Cortex of kidney (tissue), 1 donor: ENCODE results near the gene MPP3.
"Not testable (repeated sequence)": the region's sequence is repeated elsewhere in the genome, so short reads cannot be mapped to it uniquely, and the experiment has no call there.

Experiments
- DNase-seq: peaks from one replicate; lab custom pipeline; 2025; lab: John Stamatoyannopoulos, UW

The MPP3 gene

DNA sequence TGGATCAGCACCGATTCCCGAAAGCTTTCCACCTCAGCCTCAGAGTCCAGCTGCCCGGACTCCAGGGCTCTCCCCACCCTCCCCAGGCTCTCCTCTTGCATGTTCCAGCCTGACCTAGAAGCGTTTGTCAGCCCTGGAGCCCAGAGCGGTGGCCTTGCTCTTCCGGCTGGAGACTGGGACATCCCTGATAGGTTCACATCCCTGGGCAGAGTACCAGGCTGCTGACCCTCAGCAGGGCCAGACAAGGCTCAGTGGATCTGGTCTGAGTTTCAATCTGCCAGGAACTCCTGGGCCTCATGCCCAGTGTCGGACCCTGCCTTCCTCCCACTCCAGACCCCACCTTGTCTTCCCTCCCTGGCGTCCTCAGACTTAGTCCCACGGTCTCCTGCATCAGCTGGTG, 29.0 kb upstream of the MPP3 start:
- DNase-seq = no peak

DNA sequence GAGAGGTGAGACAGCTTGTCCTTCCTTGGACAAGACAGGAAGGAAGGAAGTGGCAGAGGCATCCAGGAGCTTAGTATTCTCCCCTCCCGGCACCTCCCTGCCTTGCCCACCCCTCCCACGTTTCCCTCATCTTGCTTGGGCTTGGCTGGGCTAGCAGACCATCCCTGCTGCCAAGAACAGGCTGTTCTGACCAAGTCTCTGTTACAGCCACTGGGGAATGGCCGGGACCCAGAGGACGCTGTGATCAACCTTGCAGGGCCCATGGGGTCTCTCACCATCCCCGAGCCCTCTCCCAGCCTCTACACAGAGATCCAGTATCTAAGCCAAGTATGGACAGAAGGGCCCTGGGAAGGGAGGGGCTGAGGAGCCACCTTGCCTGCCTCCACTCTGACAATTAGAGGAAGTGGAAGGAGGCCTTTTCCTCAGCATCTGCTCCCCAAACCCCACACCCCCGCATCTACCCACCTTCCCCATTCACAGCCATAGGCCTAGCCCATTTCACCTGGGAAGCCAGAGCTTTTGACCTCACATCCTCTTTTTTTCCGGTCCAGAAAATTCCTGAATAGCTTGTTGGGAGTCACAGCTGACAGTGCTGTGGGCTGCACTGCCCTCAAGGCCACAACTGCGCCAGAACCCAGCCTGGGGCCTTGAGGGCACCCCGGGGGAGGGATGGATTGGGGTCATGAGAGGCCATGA, 28.1 kb upstream of the MPP3 start:
- no peak for DNase-seq

DNA sequence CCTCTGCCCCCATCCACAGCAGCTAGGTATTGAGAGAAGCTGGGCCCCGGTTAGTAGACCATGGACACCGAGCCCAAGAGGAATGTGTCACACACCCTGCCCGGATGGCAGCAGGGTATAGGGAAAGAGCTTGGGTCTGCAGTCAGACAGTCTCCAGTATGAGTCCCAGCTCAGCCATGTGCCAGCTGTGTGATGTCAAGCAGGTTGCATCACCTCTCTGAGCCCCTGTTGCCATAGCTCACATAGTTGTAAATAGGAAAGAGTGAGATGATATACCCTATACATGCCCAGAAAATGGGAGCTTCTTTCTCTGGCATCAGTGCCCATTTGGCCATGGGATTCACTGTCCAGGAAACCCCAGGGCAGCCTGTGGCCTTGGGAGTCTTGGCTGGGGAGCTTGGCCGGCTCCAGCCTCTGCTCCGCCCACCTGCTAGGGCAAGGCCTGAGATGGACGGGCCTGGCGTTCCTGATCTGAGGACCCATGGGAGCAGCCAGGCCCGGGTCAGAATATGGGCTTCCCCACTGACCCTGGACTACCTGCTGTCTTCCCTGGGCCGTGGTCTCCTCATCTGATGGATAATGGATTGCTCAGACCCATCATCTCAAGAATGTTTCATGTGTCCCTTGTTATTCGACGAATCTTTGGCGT, 27.3 kb upstream of the MPP3 start:
- DNase-seq = no peak

DNA sequence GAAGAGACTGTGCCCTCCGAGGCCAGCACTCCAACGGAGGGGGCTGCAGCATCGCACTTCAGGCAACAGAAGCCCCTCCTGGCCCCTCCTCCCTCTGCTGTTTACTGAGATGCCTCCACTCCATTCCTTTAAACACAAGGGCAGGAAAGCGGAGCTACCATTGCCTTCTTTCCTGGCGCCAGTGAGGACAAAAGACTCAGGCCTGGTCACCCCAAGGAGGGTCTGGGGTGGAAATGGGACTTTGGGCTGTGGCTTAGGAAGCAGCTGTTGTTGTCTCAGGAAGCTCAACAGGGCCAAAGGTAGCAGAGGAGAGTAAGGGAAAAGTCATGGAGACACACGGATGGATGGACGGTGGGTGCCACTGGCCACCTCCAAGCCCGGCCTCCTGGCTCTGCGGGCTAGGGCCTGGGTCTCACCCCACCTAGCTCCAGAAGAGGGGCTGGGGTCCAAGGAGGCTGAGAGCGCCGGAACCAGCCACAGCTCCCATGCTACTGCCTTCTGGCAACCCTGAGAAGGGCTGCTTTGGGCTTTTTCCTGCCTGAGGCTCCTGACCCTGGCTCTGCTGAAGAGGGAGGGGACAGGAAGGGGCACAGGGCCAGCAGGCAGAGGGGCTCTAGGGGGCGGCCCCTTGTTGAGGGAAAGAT, 25.1 kb upstream of the MPP3 start:
- DNase-seq = no peak

DNA sequence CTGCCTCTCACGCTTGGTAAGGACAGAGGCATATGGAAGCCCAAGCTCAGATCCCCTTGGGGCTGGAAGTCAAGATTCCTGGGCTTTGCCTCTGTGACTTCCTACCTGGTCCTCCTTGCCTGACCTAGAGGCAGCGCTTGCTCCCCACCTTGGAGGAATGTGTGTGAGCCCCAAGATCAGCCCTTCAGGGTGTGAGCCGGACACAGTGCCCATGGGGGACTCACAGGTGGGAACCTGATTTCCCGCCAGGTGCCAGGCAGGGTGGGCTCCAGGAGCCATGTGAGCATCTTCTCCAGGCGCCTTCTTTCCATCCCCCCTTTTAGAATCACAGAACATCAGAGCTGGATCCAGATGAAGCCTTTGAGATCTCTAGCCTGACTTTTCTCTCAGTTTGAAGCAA, 24.2 kb upstream of the MPP3 start:
- DNase-seq = no peak

DNA sequence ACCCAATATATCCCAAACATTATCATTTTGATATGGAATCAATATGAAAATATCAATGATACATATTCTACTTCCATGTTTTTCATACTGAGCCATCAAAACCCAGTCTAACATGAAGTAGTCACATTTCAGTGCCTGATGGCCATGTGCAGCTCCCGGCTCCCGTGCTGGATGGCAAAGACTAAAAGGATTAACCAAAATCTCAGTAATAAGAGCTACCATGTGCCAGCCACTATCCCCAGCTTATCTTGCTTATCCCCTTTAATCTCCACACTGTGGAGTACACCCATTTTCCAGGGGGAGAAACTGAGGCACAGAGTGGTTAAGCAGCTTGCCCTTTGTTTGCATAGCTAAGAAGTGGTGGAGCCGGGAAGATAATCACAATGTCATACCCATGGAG, 23.2 kb upstream of the MPP3 start:
- no peak for DNase-seq

DNA sequence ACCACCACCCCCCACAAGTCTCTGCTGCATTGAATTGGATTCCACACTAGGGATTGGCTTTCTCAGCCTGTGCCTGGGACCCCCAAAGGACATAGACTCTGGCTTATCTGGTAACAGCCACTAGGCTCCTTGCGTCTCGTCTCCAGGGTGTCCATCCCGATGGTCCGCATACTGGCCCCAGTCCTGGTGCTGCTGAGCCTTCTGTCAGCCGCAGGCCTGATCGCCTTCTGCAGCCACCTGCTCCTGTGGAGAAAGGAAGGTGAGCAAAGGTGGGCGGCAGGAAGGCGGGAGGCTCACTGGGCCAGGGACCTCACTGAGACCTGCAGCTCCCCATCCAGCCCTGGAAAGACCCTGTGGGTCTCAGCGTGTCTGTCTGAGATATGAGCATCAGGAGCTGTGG, 22.1 kb upstream of the MPP3 start:
- DNase-seq = no peak

DNA sequence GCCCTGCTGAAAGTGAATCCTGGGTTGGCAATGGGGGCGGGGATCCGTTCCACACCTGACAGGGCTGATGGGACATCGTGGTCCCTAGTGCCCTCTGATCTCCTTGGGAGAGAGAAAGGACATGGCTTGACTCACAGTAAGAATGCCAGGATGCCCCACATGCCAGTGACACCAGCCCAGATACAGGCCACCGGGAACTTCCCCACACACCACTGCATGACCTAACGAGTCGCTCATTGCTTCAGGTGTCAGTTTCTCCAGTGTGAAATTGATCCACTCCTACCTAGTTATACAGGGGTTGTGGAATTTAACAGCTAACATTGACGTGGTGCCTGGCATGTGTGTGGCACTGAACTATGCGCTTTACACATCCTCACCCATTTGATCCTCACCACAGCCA, 21.6 kb upstream of the MPP3 start:
- no peak for DNase-seq

DNA sequence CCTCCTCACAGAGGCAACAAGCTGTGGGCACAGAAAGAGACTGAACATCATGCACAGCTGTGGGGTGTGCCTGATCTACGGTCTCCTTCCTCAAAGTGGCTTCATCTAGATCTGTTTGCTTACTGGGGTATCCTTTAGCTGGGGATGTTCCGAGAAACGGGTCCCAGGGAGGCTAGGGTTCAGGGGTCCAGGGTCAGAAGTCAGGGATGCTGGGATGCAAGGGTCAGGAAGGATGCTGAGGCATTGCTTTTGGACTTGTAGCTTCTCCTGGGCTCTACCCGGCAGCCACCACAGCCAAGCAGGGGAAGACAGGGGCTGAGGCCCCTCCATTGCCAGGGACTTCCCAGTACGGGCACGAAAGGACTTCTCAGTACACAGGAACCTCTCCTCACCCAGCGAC, 20.6 kb upstream of the MPP3 start:
- no peak for DNase-seq

DNA sequence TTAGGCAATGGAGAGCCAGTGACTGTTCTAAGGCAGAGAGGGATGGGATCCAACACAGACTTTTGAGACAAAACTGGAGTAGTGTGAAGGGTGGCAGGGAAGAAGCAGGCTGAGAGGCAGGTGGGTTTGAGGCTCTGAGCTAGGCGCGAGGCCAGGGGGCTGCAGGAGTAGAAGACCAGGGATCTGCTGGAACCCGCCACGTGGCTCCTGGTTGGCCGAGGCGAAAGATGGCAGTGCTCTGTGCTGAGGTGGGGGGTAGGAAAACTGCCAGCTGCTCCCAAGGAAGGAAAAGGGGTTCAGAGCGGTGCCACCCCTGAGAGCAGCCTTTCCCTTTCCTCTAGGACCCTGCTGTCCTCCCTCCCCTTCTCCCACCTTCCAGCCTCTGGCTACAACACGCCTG, 19.6 kb upstream of the MPP3 start:
- DNase-seq = no peak

DNA sequence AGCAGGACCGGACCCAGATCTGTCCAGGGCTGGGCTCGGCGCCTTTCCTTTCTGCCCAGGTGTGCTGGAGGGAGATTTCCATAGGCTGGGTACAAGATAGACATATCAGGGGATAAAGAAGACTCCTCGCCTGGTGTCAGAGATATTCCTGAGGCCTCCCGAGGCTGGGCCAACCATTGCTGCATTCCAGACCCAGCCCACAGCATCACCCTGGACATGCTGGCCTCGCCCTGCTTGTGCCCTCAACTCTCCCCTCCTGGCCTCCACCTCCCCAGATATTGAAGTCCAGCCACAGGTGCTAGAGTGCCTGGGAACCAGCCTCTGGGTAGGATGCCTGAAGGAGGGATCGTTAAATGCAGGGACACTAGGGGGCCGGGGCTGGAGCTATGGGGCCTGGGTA, 16.2 kb upstream of the MPP3 start:
- DNase-seq = no peak

DNA sequence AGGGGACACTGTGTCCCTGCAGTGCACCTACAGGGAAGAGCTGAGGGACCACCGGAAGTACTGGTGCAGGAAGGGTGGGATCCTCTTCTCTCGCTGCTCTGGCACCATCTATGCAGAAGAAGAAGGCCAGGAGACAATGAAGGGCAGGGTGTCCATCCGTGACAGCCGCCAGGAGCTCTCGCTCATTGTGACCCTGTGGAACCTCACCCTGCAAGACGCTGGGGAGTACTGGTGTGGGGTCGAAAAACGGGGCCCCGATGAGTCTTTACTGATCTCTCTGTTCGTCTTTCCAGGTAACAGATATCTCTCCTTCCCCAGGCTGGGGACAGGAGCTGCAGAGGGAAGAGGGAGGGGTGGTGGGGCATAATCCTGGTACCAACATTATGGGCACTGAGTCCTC, 15.7 kb upstream of the MPP3 start:
- DNase-seq = no peak

DNA sequence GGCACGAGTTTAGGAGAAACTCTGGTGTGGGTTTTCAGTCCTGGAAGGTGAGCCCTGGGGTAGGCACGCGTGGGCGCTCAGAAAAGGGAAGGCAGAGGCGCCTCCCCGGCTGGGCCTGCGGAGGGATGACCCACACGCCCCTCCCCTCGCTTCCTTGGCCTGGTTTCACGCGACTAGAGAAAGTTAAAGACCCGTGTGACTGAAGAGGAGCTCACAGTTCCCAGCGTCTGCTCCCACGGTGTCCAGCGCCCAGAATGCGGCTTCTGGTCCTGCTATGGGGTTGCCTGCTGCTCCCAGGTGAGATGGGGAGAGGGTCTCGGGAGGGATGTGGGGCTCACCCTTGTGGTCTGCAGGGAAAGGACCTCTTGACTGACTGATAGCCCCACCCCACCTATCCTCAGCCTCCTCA, 14.0 kb upstream of the MPP3 start, which contains the start of gene CD300LG:
Gene CD300LG, plus strand, starts transcription at position 214 of the 409 bp plus-strand sequence. Its CDS starts 41 bp downstream, at position 255.
- no peak for DNase-seq

DNA sequence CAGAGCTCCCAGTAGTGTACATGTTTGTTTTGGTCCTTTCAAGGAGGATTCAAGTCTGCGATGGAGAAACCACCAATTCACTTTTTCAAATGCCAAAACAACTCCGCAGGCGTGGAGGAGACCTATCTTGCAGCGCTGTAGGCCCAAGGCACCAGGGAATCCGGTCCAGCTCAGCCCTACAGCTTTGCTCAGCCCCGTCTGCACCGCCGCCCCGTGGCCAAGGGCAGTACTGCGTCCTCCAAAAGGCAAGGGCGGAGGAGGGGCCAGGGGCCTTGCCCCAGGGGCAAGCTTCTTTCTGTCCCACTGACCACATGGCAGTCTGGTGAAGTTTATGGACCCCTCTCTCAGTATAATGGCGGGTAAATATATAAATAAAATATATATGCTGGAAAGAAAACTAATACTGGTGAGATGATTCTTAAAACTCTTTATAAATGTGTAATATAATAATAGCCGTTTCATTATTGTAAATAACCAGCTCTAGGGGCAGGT, 13.3 kb upstream of the MPP3 start:
- DNase-seq = no peak

DNA sequence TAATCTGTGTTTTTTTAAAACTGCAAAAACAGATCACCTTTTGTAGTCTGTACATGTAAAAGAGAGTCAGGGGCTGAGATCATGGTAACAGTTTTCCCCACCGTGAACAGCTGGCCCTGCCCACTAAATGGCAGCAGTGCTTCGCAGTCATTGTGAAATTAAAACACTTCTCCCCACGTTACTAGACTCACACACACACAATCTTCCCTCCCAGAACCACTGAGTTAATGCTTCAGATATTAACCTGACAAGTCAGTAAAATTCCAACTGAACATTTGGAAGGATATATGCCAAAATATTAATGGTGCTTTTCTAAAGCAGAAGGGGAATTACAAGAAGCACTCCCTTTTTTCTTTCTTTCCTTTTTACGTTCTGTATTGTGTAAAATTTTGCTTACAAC, 12.8 kb upstream of the MPP3 start:
- no peak for DNase-seq

DNA sequence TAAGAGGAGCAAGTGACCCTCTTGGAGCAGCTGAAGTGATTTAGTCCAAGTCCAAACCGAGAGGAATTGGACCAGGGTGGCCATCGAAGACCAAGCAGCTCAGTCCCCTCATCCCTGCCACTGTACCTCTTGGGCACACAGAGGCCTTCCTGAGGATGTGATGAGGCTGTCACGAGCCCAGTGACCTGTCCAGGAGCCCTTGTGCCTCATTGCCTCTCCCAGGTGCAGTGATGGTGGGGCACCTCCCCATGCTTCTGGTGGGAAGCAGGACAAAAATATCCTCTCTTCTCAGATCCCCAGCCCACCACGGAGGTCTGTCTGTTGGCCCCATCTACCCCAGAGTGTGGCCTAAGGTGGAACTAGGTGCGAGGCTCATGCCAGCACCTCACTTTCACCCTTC, 11.3 kb upstream of the MPP3 start:
- DNase-seq = no peak

DNA sequence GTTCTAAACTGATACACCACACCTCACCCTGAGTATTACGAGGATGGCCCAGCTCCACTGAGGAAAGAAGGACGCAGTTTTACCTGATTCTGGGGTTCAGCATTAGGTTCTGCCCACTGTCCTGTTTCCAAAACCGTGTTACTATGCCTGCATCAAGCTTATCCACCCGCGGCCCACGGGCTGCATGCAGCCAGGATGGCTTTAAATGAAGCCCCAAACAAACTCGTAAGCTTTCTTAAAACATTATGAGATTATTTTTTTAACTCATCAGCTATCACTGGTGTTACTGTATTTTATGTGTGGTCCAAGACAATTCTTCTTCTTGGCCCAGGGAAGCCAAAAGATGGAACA, 10.0 kb upstream of the MPP3 start:
- DNase-seq = no peak

DNA sequence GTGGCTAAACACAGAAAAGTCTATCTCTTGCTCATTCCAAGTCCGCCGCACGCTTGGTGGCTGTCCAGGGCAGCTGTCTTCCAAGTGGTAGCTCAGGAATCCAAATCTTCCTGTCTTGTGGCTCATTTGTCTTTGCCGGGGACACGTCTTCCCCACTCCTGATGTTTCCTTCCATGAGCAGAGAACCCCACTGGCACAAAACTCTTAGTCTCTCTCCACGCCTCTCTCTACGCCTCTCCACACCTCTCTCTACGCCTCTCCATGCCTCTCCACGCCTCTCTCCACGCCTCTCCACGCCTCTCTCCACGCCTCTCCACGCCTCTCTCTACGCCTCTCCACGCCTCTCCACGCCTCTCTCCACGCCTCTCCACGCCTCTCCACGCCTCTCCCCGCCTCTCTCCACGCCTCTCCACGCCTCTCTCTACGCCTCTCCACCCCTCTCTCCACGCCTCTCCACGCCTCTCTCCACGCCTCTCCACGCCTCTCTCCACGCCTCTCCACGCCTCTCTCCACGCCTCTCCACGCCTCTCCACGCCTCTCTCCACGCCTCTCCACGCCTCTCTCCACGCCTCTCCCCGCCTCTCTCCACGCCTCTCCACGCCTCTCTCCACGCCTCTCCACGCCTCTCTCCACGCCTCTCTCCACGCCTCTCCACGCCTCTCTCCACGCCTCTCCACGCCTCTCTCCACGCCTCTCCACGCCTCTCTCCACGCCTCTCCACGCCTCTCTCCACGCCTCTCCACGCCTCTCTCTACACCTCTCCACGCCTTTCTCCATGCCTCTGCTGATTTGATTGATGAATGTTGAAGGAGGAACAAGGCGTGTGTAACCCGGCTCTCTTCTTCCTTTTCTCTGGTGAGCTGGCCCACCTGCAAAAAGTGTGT, 9.4 kb upstream of the MPP3 start:
- DNase-seq = not testable (repeated sequence)

DNA sequence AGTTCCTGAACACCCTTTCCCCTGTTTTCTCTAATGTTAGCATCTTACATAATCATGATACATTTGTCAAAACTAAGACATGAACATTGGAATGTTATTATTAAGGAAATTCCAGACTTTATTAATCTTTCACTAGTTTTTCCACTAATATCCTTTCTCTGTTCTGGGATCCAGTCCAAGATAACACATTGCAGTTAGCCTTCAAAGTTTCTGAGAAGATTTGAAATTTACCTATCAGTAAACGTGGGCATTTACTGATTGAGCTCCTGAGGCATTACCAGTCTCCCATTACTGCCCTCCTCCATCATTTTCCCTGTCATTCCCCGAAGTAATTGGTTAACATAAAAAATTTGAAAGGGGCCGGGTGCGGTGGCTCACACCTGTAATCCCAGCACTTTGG, 8.3 kb upstream of the MPP3 start:
- DNase-seq = no peak

DNA sequence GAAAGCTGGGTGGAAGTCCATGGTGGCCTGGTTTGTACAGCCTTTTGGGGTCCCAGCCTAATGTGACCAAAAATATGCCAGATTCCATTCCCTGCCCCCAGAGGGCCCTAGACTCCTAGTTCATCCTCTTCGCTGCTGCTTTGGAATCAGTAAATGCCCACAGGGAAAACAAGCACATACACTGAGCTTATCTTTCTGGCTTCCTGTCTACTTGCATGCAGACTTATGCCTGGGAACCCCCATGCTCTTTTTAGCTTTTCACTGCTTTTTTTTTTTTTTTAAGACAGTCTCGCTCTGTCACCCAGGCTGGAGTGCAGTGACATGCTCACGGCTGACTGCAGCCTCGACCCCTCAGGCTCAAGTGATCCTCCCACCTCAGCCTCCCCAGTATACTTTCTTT, 7.9 kb upstream of the MPP3 start:
- no peak for DNase-seq

DNA sequence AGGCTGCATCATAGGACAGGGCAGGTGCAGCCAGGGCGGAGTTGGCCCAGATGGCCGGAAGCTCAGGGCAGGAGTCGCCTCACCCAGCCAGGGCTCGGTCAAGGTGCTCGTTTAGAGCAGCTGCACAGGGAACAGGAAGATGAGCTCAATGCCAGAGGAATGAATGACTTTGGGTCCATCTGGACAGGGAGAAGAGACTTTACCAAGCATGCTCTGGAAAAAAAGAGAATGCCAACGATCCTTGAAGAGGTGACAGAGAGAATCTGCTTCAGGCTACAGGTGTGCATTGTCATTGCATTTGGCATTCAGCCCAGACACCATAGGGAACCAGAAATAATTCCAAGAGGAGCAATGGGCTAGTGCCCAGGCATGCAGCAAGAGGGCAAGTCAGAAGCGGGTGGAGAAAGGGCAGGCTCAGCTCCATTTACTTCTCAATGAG, 6.7 kb upstream of the MPP3 start:
- no peak for DNase-seq

DNA sequence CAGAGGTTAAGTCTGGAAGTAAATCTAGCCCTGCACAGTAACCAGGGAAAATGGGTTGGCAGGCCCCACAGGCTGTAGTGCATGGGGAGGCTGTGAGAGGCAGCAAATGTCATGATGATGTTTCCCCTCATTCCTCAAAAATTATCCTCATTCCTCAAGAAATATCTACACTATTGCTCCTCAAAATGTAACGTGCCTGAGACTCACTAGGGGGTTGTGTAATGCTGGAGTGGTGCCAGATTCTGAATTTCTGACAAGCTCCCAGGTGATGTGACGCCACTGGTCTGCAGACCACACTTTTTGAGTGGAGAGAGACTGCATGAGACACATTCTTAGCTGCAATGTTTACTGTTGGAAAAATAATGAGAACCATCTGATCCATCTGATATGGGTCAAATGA, 1.2 kb upstream of the MPP3 start:
- DNase-seq = no peak
